HG03139 (cell line): Measurements from ENCODE around the gene CHRNB1.

ENCODE experiments used
- ATAC-seq: cut with Tn5 transposase; IDR thresholded peaks from one replicate; pipeline ENCODE4 v1.9.1; 2021; ENCODE audit not compliant: unreplicated experiment

CHRNB1 gene

DNA sequence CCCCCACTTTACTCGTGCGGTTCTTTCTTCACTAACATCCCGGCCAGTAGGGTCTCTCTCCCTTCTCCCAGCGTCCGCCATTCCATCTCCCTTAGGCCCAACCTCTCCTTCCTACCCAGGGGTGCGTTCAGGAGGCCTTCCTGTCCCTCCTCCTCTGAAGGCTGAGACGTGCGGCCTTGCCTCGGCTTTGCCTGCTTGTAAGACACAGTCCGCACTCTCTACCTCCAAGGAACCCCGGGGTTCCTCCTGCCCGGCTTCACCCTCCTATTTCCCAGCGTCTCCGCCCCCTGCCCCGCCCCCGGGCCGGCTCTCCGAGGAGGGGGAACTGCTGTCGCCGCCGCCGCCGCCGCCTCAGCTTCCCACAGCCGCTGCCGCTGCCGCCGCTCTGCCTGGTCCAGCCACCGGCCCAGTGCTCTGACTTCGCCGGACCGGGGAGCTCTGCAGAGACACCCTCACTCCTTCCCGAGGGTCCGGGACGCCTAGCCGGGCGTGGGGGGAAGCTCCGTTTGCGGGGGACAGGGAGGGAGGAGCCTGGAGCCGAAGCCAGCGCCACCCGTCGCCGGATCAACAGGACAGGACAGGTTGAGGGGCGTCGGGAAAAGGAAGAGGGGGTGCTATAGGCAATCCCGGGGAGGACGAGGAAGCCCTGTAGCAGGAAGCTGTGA lies 6.8 kb upstream of the CHRNB1 start:
- ATAC-seq, result no peak

DNA sequence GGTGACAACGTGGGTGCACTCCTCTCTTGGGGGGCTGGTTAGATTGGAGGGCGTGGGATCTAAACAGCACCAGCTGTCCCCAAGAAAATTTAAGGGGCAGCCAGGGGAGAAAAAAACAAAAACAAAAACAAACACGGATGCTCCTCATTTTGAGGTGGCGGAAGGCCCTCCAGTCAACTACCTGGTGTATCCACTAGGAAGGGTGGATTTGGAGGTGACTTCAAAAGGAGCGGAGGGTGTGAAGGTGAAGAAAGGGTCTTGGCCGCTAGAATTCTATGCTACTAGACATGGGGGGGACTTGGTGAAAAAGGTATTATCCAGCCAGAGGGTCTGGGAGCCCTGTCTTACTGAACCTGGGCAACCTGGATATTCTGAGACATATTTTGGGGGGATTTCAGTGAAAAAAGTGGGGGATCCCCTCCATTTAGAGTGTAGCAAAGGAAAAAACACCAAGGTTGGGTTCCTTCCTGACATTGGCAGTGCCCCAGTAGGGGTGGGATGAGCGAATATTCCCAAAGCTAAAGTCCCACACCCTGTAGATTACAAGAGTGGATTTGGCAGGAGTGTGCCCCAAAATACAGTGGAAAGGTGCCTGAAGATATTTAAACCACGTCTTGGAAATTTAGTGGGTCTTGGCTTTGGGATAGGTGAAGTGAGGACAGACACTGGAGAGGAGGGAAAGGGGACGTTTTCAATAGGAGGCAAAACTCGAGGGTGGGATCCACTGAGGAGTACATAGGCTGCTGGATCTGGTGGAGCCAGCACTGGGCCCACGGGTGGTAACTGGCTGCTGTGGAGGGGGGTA lies 6.0 kb upstream of the CHRNB1 start:
- no peak for ATAC-seq

GRCh38 chr17:7439462-7440112 lies 5.3 kb upstream of the CHRNB1 start, which contains the start of gene FGF11:
Gene FGF11 (plus strand): TSS chr17:7439512. CDS start chr17:7439621, 109 bp downstream.
- no peak for ATAC-seq

- ATAC-seq, result no peak
Observed at GRCh38 chr17:7440113-7440833, 4.6 kb upstream of the CHRNB1 start.

DNA sequence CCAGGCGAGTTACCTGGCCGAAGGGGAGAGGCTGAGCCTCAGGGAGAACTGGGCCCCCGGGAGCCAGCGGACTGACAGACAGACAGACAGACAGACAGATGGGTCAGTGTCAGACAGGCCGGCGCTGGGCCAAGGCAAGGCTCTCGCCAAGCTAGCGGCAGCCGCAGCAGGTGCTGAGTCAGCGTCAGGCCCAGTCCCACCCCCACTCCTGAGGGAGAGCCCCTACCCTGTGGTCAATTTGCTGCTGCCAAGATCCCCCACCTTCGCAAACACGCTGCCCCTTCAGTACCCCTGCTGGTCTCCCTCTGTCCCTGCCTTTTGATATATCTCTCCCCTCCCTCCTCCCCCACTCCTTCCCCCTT lies 4.0 kb upstream of the CHRNB1 start:
- ATAC-seq, result no peak

DNA sequence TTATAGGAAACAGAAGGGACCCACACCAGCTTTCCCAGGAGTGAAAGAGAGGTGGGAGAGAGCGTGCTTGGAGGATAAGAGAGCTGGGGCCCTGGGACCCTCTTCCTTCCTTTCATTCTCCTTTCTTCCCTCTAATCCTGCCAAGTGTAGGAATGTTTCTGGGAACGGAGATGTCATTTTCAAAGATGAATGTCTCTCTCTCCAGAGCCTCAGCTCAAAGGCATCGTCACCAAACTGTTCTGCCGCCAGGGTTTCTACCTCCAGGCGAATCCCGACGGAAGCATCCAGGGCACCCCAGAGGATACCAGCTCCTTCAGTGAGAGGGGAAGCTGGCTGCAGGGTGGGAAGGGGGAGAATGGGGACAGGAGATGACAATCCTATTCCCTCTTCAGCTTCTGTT lies 3.6 kb upstream of the CHRNB1 start:
- ATAC-seq, result no peak

- ATAC-seq, result no peak
Observed at GRCh38 chr17:7442142-7442541, 2.7 kb upstream of the CHRNB1 start.

- ATAC-seq, result no peak
Observed at GRCh38 chr17:7443499-7444485, 1.1 kb upstream of the CHRNB1 start.

- no peak for ATAC-seq
Observed at GRCh38 chr17:7445619-7445968, 733 bp downstream of the CHRNB1 start.

GRCh38 chr17:7448461-7448860 lies 3.6 kb downstream of the CHRNB1 start:
- no peak for ATAC-seq

DNA sequence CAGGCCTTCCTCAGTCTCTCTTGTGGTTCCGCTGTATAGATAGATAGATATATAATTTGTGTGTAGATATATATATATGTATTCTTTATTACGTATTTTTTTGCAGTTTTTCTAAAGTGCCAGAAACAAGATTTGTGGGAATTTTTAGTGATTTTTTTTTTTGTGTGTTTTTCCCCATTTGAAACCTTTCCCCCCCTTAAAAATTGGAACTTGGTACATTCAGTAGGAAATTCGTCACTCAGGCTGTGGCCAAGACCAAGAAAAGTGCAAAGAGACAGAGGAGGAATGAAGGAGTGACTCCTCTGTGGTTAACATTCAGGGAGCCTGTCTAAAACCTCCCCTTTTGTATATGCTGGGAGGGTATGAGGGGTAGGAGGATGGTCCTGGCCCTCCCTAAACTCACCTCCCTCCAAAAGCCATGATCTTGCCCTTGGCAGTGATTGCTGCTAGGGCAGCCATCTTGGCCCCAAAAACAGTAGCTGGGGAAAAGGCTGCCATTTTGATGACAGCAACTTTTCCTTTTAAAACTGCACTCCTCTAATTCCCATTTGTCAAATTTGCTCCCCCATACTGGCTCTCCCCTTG lies 15.2 kb downstream of the CHRNB1 start:
- no peak for ATAC-seq

DNA sequence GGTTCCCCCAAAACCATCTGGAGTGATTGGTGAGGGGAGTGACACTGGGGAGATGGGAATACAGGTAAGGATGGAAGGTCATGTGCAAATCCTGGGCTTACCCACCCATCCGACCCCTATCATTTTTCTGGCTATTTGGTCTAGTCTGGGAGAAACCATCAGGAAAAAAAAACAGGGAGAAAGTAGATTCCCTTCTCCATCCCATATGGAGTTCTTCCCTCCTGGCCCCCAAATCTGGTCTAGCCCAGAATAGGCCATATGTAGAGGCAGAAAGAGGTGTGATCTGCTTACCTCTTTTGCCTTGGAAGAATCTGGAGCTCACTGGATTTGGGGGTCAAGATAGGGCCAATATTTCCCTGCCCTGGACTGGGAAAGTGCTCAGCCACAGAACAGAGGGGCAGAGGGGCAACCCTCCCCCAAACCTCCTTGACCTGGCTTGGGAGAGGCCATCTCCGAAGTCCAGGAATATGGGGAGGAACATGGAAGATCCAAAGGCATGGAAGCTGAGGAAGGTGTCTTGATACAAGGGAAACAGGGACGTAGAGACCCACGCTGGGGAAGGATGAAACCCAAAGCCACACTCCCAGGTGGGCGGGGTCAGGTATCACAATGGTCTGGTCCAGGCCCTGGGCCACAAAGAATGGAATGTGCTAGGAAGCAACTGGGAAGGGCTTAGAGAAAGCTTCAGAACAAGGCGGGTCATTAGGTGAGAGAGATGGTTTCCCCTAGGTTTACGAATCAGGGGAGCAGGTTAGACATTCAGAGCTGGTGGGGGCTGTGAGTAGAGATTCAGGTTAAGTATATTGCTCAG lies 16.2 kb downstream of the CHRNB1 start:
- ATAC-seq, result no peak

DNA sequence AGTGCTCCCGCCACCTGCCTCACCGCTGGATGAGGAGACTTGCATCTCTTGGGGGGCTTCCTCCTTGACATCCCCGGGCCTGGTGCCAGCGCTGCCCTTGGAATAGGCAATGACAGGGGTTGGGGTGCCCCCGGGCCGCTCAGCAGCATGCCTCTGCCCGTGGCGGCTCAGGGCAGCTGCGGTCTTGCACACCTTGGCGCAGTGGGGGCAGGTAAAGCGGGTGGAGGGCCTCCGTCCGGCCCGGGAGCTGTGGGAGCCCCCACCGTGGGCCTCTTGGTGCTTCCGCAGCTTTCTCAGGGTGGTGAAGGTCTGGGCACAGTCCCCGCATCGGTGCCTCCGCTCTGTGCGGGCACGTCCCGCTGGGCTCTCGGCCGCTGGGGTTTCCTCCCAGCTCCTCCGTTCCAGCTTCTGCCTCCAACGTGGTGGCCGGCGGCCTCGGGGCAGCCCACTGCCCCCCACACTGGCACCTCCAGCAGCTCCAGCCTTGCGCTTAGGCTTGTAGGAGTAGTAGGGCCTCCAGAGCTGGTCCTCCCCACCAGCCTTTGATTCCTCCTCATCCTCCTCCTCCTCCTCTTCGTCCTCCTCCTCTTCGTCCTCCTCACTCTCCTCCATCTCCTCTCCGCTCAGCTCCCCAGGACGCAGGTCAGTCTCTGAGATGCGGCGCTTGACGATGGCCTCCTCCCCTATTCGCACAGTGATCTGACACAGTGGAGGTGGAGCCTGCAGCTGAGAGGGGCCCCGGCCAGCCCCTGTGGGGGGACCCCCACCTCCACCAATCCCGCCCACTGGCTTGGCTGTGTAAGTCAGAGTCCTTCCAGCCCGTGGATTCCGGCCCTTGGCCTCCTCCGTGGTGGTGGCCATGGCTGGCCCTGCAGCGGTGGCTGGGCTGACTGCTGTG lies 17.9 kb downstream of the CHRNB1 start:
- no peak for ATAC-seq

- no peak for ATAC-seq
Observed at GRCh38 chr17:7463372-7463846, 18.5 kb downstream of the CHRNB1 start.

GRCh38 chr17:7464081-7464480 lies 19.2 kb downstream of the CHRNB1 start:
- ATAC-seq, result no peak

DNA sequence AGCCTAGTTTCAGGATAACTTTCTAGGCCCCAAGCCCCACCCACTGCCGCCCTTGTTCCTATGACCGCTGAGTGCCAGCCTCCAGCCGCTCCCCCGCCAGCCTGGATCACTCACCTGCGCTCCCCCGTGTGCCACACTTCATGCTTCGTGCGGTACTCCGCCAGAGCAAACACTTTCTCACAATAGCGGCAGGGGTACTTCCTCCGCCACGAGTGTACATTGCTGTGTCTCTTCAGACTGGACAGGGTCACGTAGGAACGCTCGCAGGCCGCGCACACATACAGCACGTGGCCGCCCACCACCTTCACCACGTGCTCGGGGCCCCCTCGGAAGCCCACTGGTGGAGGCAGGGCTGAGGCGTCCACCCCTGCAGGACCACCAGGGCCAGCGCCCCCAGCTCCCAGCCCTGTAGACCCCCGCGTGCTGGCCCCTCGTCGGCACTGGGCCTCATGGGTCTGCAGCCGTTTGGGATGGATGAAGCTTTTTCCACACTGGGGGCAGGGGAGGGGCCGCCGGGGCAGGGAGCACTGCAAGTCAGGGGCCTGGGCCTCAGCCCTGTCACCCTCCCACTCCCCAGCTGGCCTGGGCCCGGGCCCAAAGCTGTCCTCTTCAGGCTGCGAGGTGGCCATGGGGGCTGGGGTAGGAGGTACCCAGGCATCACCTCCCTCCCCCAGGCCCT lies 20.9 kb downstream of the CHRNB1 start:
- ATAC-seq, result no peak

DNA sequence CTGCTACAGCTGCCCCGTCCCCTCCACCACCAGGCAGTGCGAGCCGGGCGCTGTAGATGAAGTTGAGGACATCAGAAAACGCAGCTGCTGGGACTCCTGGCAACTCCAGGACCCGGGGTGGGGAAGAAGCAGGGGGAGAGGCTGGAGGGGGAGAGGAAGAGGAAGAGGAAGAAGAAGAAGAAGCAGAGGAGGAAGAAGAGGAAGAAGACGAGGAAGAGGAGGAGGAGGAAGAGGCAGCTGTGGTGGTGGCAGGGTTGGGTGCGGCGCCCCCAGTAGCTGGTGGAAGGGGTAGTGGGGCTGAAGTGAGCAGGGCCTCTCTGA lies 21.4 kb downstream of the CHRNB1 start:
- no peak for ATAC-seq
